ENCODE measurements around the gene PNO1. TPM values are rescaled to one million over a fixed set of nuclear protein-coding genes. Genes with fewer than 3 reads are reported as not detected.
A peak's percentile ranks its signal among the peaks of the same experiment; 100 is the strongest.

PNO1 gene
- total RNA-seq, 1 donor from 2014 or later, result 13.3 TPM

DNA sequence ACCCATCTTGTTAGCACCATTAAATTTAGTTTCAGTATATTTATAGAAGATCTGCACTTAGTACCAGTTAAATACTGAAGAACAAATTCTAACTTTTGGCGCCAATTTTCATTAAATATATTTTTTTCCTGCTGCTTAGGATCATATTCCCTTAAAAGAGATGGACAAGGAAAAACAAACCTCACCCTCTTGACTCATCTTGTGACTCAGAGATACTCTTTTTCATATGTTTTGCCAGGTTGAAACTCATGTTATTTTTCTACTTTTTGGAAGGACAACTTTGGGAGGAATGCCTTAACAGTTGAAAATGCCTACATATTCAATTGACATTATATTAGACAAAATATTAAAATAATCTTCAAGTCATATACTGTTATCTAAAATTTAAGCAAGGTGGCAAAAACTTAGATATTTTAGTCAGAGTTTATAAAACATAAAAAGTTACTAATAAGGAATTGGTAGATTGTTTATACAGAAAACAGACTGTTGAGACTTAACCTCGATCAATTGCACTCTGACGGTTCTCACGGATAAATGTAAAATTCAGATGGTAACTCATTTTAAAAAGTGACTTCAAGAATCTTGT is 36.2 kb downstream of the PNO1 start:
- DNase-seq (ENCODE audit: low read depth in 2 of 2), result peak in 1 of 2 donors; percentile 63

DNA sequence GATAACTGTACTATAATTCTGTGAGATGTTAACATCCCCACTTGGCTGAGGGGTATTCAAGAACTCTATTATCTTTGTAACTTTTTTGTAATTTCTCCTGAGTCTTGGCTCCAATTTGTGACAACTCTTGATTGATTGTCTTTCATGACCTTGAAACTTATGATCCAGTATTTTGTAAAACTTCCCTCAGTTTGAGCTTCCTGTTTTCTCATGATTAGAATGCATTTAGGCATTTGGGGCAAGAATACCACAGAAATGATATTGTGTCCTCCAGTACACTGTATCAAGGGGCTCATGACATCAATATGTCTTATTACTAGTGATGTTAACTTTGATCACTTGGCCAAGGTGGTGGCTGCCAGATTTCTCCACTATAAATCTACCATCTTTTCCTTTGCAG is 37.4 kb downstream of the PNO1 start:
- DNase-seq (ENCODE audit: low read depth in 2 of 2), result peak in 1 of 2 donors; percentile 82

DNA sequence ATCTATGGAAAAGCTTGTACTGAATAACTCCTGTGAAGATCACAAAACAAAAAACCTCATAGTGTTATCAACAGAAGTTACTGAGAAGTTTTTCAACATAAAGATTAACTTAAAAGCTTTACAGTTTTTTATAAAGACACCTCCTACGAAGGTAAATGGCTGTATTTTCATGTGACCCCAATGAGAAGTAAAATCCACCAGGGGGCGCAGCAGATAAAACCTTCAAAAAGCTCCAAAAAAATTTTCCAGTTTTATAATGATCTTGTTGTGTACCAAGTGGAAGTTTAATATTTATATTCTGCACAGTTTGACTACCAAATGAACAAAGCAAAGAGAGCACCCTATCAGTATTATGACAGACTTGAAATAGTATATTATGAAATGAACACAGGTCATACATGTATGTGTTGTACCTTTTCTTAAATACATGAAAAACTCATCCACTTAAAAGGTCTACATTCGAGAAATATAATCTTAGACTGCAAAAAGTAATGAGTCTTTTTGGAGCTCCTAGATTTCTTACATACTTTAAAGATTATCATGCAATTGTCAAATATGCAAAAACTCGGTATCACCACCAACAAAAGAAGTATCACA is 38.5 kb downstream of the PNO1 start:
- DNase-seq (ENCODE audit: low read depth in 2 of 2), result peak; percentile 37 to 78

DNA sequence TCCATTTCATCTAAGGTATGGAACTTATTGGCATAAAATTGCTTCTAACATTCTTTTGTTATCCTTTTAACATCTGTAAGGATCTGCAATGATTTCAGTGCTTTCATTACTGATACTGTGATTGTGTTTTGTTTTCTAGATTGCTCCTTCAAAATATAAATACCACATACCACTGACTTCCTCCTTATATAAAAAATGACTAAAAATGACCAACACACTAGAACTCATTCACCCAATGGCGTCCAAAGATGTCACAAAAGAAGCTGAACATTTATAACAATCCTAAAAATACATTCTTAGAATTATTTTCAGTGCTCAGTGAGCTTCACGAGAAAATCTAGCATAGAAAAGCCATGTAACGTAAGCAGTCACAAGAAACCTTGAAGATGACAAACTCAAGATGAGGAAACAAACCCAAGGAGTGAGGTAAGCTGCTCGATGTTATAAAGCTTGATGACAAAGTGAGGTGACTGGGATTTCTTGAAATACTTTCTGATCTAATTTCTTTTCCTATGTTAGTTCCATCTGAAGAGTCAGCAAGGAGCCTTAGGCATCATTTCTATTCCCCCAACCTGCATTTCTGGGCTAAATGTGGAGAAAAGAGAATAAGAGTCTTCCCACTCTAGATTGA is 42.6 kb downstream of the PNO1 start:
- DNase-seq (ENCODE audit: low read depth in 2 of 2), result no peak

DNA sequence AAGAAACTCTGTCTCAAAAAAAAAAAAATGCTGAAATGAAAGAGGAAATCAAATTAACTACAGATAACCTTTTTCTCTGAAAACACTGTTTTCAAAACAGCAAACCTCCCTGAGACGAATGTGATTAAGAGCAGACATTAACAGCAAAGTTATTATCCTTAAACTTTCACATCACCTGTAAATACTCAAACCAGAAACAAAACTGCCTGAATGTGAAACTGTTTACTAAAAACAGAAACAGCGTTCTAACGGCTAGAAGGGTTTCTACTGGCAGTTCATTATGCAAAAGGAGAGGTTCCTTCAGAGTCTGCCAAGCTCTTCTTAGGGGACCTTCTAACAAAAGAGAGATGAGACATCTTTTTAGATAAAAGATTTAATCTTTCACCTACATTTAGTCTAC is 45.9 kb downstream of the PNO1 start:
- no peak for DNase-seq (ENCODE audit: low read depth in 2 of 2)

DNA sequence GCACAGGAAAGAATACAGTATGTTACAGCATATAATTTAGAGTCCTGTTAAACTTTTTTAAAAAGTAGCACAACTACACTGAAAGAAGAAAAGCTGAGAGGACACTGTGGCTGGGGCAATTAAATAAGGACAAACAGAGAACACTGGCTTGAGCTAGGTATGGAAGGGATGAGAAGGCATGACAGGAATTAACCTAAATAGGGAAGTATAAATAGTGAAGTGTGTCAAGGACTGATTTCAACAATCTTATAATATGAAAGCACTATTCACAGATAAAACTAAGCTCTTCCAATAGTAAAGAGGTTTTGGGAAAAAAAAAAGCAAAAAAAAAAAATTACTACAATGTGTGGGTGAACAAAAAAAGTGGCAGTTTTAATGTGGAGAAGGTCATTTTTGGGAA is 49.1 kb downstream of the PNO1 start:
- no peak for DNase-seq (ENCODE audit: low read depth in 2 of 2)

DNA sequence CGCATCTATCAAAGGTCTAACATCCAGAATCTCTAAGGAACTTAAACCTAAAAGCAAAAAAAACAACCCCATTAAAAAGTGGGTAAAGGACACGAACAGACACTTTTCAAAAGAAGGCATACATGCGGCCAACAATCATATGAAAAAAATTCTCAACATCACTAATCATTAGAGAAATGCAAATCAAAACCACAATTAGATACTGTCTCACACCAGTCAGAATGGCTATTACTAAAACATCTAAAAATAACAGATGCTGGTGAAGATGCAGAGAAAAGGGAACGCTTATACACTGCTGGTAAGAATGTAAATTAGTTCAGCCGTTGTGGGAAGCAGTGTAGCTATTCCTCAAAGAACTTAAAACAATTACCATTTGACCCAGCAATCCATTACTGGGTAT is 56.7 kb downstream of the PNO1 start:
- DNase-seq (ENCODE audit: low read depth in 2 of 2), result no peak

DNA sequence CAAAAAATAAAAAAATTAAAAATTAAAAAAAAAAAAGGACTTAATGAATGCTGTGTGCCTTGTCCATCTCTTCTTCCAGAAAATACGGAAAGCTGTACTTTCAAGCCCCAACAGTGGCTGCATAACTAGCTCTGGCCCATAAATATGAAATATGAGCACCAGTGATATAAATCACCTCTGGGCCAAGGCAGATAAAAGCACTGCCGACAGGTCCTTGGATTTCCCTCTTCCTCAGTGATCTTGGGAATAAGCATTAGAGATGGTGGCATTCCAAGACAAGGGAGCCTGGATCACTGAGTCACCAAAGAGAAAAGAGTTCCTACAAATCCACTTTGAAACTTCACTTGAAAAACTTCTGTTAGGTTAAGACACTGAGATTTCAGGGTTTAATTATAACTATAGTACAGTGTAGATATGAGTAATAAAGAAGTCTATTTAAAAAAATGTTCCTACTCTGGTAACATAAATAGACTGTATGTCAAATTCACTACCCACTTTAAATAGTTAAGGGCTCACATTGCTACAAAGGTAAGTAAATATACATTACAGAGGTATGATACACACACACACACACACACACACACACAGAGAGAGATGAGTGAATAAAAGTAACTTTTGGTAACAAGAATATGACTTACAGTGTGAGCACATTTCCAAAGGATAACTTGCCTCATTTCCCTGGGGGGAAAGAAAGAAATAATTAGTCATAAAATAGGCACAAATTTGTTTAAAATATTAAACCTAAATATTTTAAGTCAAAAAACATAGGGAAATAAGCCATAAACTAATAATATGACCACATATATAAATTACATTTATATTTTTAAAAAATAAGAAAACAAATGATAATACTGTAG is 59.0 kb downstream of the PNO1 start:
- no peak for DNase-seq (ENCODE audit: low read depth in 2 of 2)

DNA sequence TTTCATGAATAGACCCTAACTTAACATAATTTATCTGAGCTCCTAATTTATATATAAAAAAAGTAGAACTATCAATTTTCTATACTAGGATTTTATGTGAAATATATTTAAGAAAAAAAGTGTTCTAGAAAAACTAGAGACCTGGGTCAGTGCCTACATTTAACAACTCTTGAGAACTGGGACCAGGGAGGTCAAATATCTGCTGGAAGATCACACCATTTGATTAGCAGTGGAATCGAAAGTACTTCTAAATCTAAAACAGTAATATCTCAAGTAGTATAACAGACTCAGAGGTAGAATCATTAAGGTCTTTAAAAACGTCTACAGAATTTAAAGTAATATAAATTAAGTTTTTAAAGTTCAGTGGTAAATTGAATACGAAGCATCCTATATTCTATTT is 60.0 kb downstream of the PNO1 start:
- DNase-seq (ENCODE audit: low read depth in 2 of 2), result no peak

DNA sequence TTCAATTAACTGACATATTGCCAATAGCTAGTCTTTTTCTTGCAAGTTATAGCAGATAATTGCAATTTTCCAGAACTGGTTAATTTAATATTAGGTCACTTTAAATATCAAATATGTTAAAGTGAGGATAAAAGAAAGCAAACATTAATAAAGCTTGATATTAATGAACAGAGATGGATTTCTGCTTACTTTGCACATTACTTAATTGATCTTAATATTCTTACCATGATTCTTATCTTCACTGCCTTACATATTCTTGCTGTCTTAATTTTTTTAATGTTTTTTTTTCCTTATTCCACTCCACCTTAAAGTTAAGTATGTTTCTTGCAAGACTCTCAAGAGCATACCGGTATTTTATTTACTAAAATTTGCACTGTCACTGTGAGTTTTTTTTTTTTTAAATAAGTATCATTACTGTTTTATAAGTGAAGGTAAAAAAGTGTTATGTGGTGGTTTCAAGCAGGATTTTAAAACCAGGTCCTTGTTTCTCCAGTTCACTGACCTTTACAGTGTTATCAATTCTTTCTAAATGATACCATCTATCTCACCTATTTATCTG is 60.7 kb downstream of the PNO1 start:
- DNase-seq (ENCODE audit: low read depth in 2 of 2), result no peak

DNA sequence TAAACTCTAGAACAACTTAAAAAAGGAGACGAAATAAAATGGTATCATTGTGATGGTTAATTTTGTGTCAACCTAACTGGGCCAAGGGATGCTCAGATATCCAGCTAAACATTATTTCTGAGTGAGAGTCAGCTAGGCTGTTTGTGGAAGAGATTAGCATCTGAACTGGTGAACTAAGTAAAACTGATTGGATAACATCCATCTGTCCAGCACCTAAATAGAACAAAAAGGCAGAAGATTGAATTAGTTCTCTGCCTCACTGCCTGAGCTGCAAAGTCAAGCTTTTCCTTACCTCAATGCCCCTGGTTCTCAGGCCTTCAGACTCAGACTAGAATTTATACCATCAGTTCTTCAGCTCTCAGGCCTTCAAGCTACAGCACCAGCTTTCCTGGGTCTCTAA is 64.6 kb downstream of the PNO1 start:
- DNase-seq (ENCODE audit: low read depth in 2 of 2), result no peak

DNA sequence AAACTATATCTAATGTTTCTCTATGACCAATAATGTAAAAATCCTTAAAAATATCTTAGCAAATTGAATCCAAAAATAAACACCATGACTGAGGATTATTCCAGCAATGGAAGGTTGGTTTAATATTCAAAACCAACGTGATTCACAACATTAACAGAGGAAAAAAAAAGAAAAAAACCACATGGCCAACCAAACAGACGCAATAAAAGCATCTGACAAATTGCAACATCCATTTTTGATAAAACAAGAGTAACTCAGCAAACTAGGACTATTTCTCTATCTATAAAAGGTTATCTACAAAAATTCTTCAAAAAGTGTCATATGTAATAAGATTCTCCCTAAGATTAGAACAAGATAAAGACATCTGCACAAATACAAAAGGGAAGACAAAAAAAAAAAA is 65.7 kb downstream of the PNO1 start:
- no peak for DNase-seq (ENCODE audit: low read depth in 2 of 2)

DNA sequence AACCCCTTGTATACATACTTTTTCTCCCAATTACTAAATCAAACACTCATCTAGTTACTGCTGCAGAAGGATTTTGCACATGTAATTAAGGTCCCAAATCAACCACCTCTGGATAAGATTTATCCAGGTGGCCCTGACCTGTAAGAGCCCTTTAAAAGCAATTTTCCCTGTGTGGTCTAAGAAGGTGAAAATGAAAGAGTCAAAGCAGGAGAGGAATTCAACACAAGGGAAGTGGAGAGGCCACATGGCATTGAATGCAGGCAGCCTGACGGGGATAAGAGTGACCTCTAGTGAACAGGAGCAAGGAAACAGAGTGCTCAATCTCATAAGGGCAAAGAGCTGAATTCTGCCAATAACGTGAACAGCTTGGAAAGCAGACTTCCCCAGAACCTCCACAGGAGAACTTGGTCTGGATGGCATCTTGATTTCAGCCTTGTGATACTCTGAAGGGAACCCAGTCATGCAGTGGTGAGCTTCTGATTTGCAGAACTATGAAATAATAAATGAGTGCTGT is 67.5 kb downstream of the PNO1 start:
- peak; percentile 18 to 54 for DNase-seq (ENCODE audit: low read depth in 2 of 2)

Other genes starting within 250 kb of the PNO1 start
- gene C1D, start 94.9 kb upstream of the PNO1 start, total RNA-seq, result 10.5 and 17.9 TPM in 2 replicates
- 15.7 and 18.3 TPM in 2 replicates for gene PPP3R1, start 94.6 kb downstream of the PNO1 start, total RNA-seq
- gene CNRIP1, start 162.1 kb downstream of the PNO1 start, total RNA-seq, result 36.9 and 39.9 TPM in 2 replicates
- under 0.01 TPM in 2 replicates for gene PLEK, start 207.4 kb downstream of the PNO1 start, total RNA-seq